IMR-90 (cell line): ENCODE results near the gene RET. TPM values are rescaled to one million over a fixed set of nuclear protein-coding genes. Genes with fewer than 3 reads are reported as not detected.

Experiments
- ATAC-seq: fragments of 200-7000 bp; cut with Tn5 transposase; 2 replicates; pipeline ENCODE4 v1.9.1; 2020; ENCODE audit warnings: low read depth, mild to moderate bottlenecking, moderate library complexity
- BruUV-seq: library from RNA; stranded (reverse); fragments of 400-500 nt; replicated peaks from 2 replicates; lab custom pipeline; 2021; lab: Mats Ljungman, UMichigan
- CTCF ChIA-PET: fragments of 300-600 bp; formaldehyde crosslinking; extraction: SDS; loops from one replicate; lab custom pipeline; 2021; ENCODE audit warnings: antibody characterized with exemption; lab: Yijun Ruan, JAX
- POLR2A ChIA-PET: fragments of 300-600 bp; sonication (Branson Sonifier 250); formaldehyde crosslinking; loops from one replicate; lab custom pipeline; 2022; ENCODE audit warnings: antibody characterized with exemption; ENCODE audit not compliant: unreplicated experiment; lab: Charles Lee
- DNase-seq: peaks from one replicate; pipeline ENCODE4 v3.0.0; 2013
- H2AFZ ChIP-seq: replicated peaks from 2 replicates; pipeline ENCODE3; 2013; ENCODE audit warnings: low read length, mild to moderate bottlenecking; ENCODE audit not compliant: poor library complexity
- H2AK5ac ChIP-seq: 2 replicates; pipeline ENCODE4 v1.6.1; 2013; ENCODE audit warnings: low read depth, low read length, inconsistent platforms
- H2AK9ac ChIP-seq: replicated peaks from 2 replicates; pipeline ENCODE3; 2013; ENCODE audit warnings: mild to moderate bottlenecking, low read depth, low read length, moderate library complexity; ENCODE audit not compliant: poor library complexity
- H2BK120ac ChIP-seq: 2 replicates; pipeline ENCODE4 v1.6.1; 2013; ENCODE audit warnings: low read depth, low read length, inconsistent platforms
- H2BK15ac ChIP-seq: 3 replicates; pipeline ENCODE4 v1.6.1; 2013; ENCODE audit warnings: low read depth, low read length, inconsistent platforms
- H2BK20ac ChIP-seq: 2 replicates; pipeline ENCODE4 v1.6.1; 2013; ENCODE audit warnings: low read depth, mild to moderate bottlenecking, inconsistent platforms, low read length, moderate library complexity
- H2BK5ac ChIP-seq: 2 replicates; pipeline ENCODE4 v1.6.1; 2013; ENCODE audit warnings: mild to moderate bottlenecking, low read depth, low read length, inconsistent platforms; ENCODE audit not compliant: poor library complexity, severe bottlenecking
- H3K14ac ChIP-seq: replicated peaks from 2 replicates; pipeline ENCODE4 v1.6.1; 2013; ENCODE audit warnings: low read depth, low read length, inconsistent platforms
- H3K18ac ChIP-seq: 2 replicates; pipeline ENCODE4 v1.6.1; 2013; ENCODE audit warnings: low read depth, low read length, control low read depth
- H3K23ac ChIP-seq: 2 replicates; pipeline ENCODE4 v1.6.1; 2013; ENCODE audit warnings: low read depth, low read length, inconsistent platforms
- H3K27ac ChIP-seq: 2 replicates; pipeline ENCODE4 v1.5.1; 2013; ENCODE audit warnings: mild to moderate bottlenecking, control low read depth, low read length; ENCODE audit not compliant: insufficient read depth
- H3K27me3 ChIP-seq: 2 replicates; pipeline ENCODE4 v1.6.1; 2013; ENCODE audit warnings: low read length; ENCODE audit not compliant: control insufficient read depth, insufficient read depth
- H3K36me3 ChIP-seq: 2 replicates; pipeline ENCODE4 v1.6.1; 2013; ENCODE audit warnings: low read length, mixed read lengths; ENCODE audit not compliant: control insufficient read depth, insufficient read depth
- H3K4ac ChIP-seq: 2 replicates; pipeline ENCODE4 v1.6.1; 2013; ENCODE audit warnings: low read depth, low read length, inconsistent platforms
- H3K4me1 ChIP-seq: 2 replicates; pipeline ENCODE4 v1.6.1; 2013; ENCODE audit warnings: low read length, mixed read lengths; ENCODE audit not compliant: control insufficient read depth, insufficient read depth
- H3K4me2 ChIP-seq: 2 replicates; pipeline ENCODE4 v1.6.1; 2013; ENCODE audit warnings: low read depth, mild to moderate bottlenecking, control low read depth, low read length, moderate library complexity
- H3K4me3 ChIP-seq: 2 replicates; pipeline ENCODE4 v1.5.1; 2013; ENCODE audit warnings: low read depth, mild to moderate bottlenecking, control low read depth, low read length, moderate library complexity; ENCODE audit not compliant: insufficient read depth
- H3K56ac ChIP-seq: 2 replicates; pipeline ENCODE4 v1.6.1; 2013; ENCODE audit warnings: low read length, inconsistent platforms; ENCODE audit not compliant: insufficient read depth; ENCODE audit errors: extremely low read depth
- H3K79me1 ChIP-seq, 2 experiments: 2 replicates each; pipeline ENCODE4 v1.6.1; 2013; ENCODE audit warnings: low read length in 2 of 2, inconsistent platforms in 1 of 2, low read depth in 1 of 2
- H3K9ac ChIP-seq: 2 replicates; pipeline ENCODE4 v1.6.1; 2013; ENCODE audit warnings: low read depth, low read length, control low read depth
- H3K9me1 ChIP-seq: 2 replicates; pipeline ENCODE4 v1.6.1; 2013; ENCODE audit warnings: low read length, inconsistent platforms; ENCODE audit not compliant: insufficient read depth
- H3K9me3 ChIP-seq: 2 replicates; pipeline ENCODE4 v1.6.1; 2013; ENCODE audit warnings: low read length; ENCODE audit not compliant: control insufficient read depth, insufficient read depth
- H4K20me1 ChIP-seq: 2 replicates; pipeline ENCODE4 v1.6.1; 2013; ENCODE audit warnings: low read length, inconsistent platforms; ENCODE audit not compliant: insufficient read depth
- H4K5ac ChIP-seq: 2 replicates; pipeline ENCODE4 v1.6.1; 2013; ENCODE audit warnings: mild to moderate bottlenecking, low read depth, low read length, control low read depth
- H4K8ac ChIP-seq, 2 experiments: 2 replicates each; pipeline ENCODE4 v1.6.1; 2013; ENCODE audit warnings: low read depth in 2 of 2, low read length in 2 of 2, control low read depth in 1 of 2, inconsistent platforms in 1 of 2
- H4K91ac ChIP-seq: 2 replicates; pipeline ENCODE4 v1.6.1; 2013; ENCODE audit warnings: low read depth, low read length, inconsistent platforms; ENCODE audit not compliant: insufficient read depth
- BHLHE40 ChIP-seq: fragments of 150-350 bp; IDR thresholded peaks from 2 replicates; pipeline ENCODE4 v1.6.1; 2016; ENCODE audit warnings: mild to moderate bottlenecking, low read depth, low read length
- CEBPB ChIP-seq: IDR thresholded peaks from 2 replicates; pipeline ENCODE4 v1.6.1; 2012; ENCODE audit warnings: low read depth, low read length, improper control_type of control experiment
- CHD1 ChIP-seq: IDR thresholded peaks from 2 replicates; pipeline ENCODE4 v1.6.1; 2012; ENCODE audit warnings: low read depth, low read length, improper control_type of control experiment
- MAFK ChIP-seq: IDR thresholded peaks from 2 replicates; pipeline ENCODE4 v1.6.1; 2012; ENCODE audit warnings: low read depth, low read length, improper control_type of control experiment
- RAD21 ChIP-seq: IDR thresholded peaks from 2 replicates; pipeline ENCODE4 v1.6.1; 2012; ENCODE audit warnings: low read length, improper control_type of control experiment
- RCOR1 ChIP-seq: IDR thresholded peaks from 2 replicates; pipeline ENCODE4 v1.6.1; 2012; ENCODE audit warnings: mild to moderate bottlenecking, low read length, improper control_type of control experiment; ENCODE audit not compliant: insufficient replicate concordance
- WGBS, 2 experiments: methylation state at CpG; one replicate each; pipeline versions ENCODE4 v1.1.5 to v1.1.7; 2013; ENCODE audit warnings: missing lambda C conversion rate in 2 of 2; ENCODE audit not compliant: insufficient read length in 1 of 2; ENCODE audit errors: extremely low coverage in 2 of 2; 5-methylcytosine and 5-hydroxymethylcytosine counted together
- dilution Hi-C: fragments of 300-500 bp; cut with HindIII; formaldehyde crosslinking; loops from one replicate; pipeline ENCODE4 v1.14.3; 2018; ENCODE audit warnings: low sequenced_read_pairs; ENCODE audit not compliant: unreplicated experiment
- in situ Hi-C: fragments of 300-500 bp; cut with MboI; formaldehyde crosslinking; loops from 3 replicates; pipeline ENCODE4 v1.14.3; 2019; ENCODE audit warnings: low sequenced_read_pairs, inconsistent platforms, mixed read lengths
- intact Hi-C: fragments of 100-400 bp; cut with micrococcal nuclease; formaldehyde crosslinking; loops from 2 replicates; pipeline ENCODE4 v1.10.0; 2022
- polyA plus RNA-seq, 3 experiments: library from polyadenylated mRNA; depleted of rRNA; stranded (reverse); fragments of >200 nt; gene quantifications; 2 replicates each; pipeline ENCODE4 v1.2.3, GENCODE V29; 2012; ENCODE audit warnings: low replicate concordance in 1 of 3
- total RNA-seq: library from RNA; depleted of rRNA; stranded (reverse); fragments of >200 nt; gene quantifications from 2 replicates; pipeline ENCODE4 v1.2.3, GENCODE V29; 2012
- TF ChIP-seq, protein P1 (sequence below): conservative IDR thresholded peaks from 2 replicates; pipeline ENCODE4 v1.5.1; 2012; ENCODE audit warnings: mild to moderate bottlenecking, low read depth, low read length, improper control_type of control experiment
- TF ChIP-seq, protein P2 (sequence below): fragments of 150-350 bp; IDR thresholded peaks from 2 replicates; pipeline ENCODE4 v1.6.1; 2017; ENCODE audit warnings: mild to moderate bottlenecking, antibody characterized with exemption, low read length, low read depth

Gene RET
- total and polyA plus RNA-seq, 2 of the 4 experiments (the other 2 are of a cell fraction) = 0.10 to 0.18 TPM

DNA sequence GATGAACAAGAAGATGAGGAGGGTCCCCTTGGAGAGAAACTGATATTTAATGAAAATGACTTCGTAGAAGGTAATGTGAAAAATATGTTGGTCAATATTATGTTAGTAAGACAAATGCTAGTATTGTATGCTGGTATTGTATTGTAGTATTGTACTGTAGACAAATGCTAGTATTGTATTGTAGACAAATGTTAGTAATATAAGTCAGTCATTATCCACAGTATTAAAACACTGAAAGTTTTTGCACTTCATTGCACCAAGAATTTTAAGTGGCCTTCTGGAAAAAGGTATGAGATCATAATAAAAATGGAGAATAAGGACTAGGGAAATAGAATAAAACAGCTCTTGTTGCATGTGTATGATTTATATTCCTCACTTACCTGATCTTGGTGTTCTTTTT is 78.9 kb downstream of the RET start:
- WGBS, 2 experiments = 100% methylated on average over 1 of the region's 1 CpG; no CpG with 5 or more reads in 1 of the 2 experiments
- intact Hi-C loops (no loop called here), dilution Hi-C loops (no loop called here), in situ Hi-C loops (no loop called here)
- no peak for DNase-seq
- ChIA-PET CTCF (no interaction called here), POLR2A (no interaction called here)
- peaks cover 22 to 32% of the 10 kb centered on the region in 2 experiments for H3K79me1 ChIP-seq
- no peak overlapping the region for H3K4ac ChIP-seq
- no peak overlapping the region for H2AK9ac ChIP-seq
- no peak overlapping the region for H2BK5ac ChIP-seq
- no TSS peak for BruUV-seq
- H3K4me3 ChIP-seq = no peak overlapping the region
- no peak overlapping the region for H3K4me2 ChIP-seq
- peaks cover 5% of the 10 kb centered on the region; the same call in 1 of the 2 replicates for H3K9me1 ChIP-seq
- H2AK5ac ChIP-seq = no peak overlapping the region
- TF ChIP-seq, protein P1, sequence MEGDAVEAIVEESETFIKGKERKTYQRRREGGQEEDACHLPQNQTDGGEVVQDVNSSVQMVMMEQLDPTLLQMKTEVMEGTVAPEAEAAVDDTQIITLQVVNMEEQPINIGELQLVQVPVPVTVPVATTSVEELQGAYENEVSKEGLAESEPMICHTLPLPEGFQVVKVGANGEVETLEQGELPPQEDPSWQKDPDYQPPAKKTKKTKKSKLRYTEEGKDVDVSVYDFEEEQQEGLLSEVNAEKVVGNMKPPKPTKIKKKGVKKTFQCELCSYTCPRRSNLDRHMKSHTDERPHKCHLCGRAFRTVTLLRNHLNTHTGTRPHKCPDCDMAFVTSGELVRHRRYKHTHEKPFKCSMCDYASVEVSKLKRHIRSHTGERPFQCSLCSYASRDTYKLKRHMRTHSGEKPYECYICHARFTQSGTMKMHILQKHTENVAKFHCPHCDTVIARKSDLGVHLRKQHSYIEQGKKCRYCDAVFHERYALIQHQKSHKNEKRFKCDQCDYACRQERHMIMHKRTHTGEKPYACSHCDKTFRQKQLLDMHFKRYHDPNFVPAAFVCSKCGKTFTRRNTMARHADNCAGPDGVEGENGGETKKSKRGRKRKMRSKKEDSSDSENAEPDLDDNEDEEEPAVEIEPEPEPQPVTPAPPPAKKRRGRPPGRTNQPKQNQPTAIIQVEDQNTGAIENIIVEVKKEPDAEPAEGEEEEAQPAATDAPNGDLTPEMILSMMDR = no peak
- TF ChIP-seq, protein P2, sequence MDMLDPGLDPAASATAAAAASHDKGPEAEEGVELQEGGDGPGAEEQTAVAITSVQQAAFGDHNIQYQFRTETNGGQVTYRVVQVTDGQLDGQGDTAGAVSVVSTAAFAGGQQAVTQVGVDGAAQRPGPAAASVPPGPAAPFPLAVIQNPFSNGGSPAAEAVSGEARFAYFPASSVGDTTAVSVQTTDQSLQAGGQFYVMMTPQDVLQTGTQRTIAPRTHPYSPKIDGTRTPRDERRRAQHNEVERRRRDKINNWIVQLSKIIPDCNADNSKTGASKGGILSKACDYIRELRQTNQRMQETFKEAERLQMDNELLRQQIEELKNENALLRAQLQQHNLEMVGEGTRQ = no peak
- no peak for TF ChIP-seq MAFK
- no peak for TF ChIP-seq RAD21
- TF ChIP-seq BHLHE40 = no peak
- TF ChIP-seq RCOR1 = no peak
- no peak for TF ChIP-seq CHD1
- TF ChIP-seq CEBPB = no peak
- no peak overlapping the region for H3K27ac ChIP-seq
- H2BK120ac ChIP-seq = no peak overlapping the region
- H4K5ac ChIP-seq = no peak overlapping the region
- no peak overlapping the region for H2AFZ ChIP-seq
- peaks cover 36% of the 10 kb centered on the region for H4K20me1 ChIP-seq
- no peaks in the 10 kb centered on the region for H3K27me3 ChIP-seq
- no peak for ATAC-seq
- H2BK20ac ChIP-seq = no peak overlapping the region
- H3K18ac ChIP-seq = no peak overlapping the region
- H3K4me1 ChIP-seq = peaks cover 9% of the 10 kb centered on the region
- H3K36me3 ChIP-seq = no peaks in the 10 kb centered on the region
- H4K8ac ChIP-seq = no peak overlapping the region
- H2BK15ac ChIP-seq = no peak overlapping the region
- H3K9me3 ChIP-seq = no peaks in the 10 kb centered on the region
- no peak overlapping the region for H3K9ac ChIP-seq
- H3K23ac ChIP-seq = no peak overlapping the region
- no peak overlapping the region for H4K91ac ChIP-seq
- no peak overlapping the region for H3K56ac ChIP-seq
- no peak overlapping the region for H3K14ac ChIP-seq
